ENCODE measurements around the gene CPEB3.

The CPEB3 gene

GRCh38 chr10:92103376-92104090, 187.3 kb downstream of the CPEB3 start:
- Histone ChIP-seq H3K36me3 (ENCODE audit: insufficient read depth, low read length) (no peaks in the 10 kb centered on the region), H3K9me3 (ENCODE audit: low read depth, low read length) (no peaks in the 10 kb centered on the region), H3K27ac (no peak overlapping the region), H3K9ac (ENCODE audit: insufficient read length) (no peak overlapping the region), H3K4me3 (no peak overlapping the region)
- no peak for DNase-seq (ENCODE audit: low read depth, low spot score)
- TF ChIP-seq POLR2AphosphoS5 (IDR thresholded peaks at IDR 0.05; ENCODE audit: borderline replicate concordance, low read depth, low read length) (no peak), EZH2 (IDR thresholded peaks at IDR 0.05) (no peak), FOXP2 (optimal IDR thresholded peaks at IDR 0.05; ENCODE audit: control extremely low read depth, extremely low read length, insufficient read depth) (no peak)

GRCh38 chr10:92102601-92103213, 188.2 kb downstream of the CPEB3 start:
- Histone ChIP-seq H3K4me3 (no peak overlapping the region), H3K9ac (ENCODE audit: insufficient read length) (no peak overlapping the region), H3K36me3 (ENCODE audit: insufficient read depth, low read length) (no peaks in the 10 kb centered on the region), H3K9me3 (ENCODE audit: low read depth, low read length) (no peaks in the 10 kb centered on the region), H3K27ac (no peak overlapping the region)
- DNase-seq (ENCODE audit: low read depth, low spot score), result no peak
- no peak for TF ChIP-seq FOXP2 (optimal IDR thresholded peaks at IDR 0.05; ENCODE audit: control extremely low read depth, extremely low read length, insufficient read depth)
- no peak for TF ChIP-seq EZH2 (IDR thresholded peaks at IDR 0.05)
- TF ChIP-seq POLR2AphosphoS5 (IDR thresholded peaks at IDR 0.05; ENCODE audit: borderline replicate concordance, low read depth, low read length), result no peak

GRCh38 chr10:92094960-92095359, 195.9 kb downstream of the CPEB3 start:
- DNase-seq (ENCODE audit: low read depth, low spot score), result no peak
- TF ChIP-seq EZH2 (IDR thresholded peaks at IDR 0.05), result no peak
- TF ChIP-seq POLR2AphosphoS5 (IDR thresholded peaks at IDR 0.05; ENCODE audit: borderline replicate concordance, low read depth, low read length), result no peak
- no peak for TF ChIP-seq FOXP2 (optimal IDR thresholded peaks at IDR 0.05; ENCODE audit: control extremely low read depth, extremely low read length, insufficient read depth)
- Histone ChIP-seq H3K4me3 (no peak overlapping the region), H3K36me3 (ENCODE audit: insufficient read depth, low read length) (no peaks in the 10 kb centered on the region), H3K27ac (no peak overlapping the region), H3K9ac (ENCODE audit: insufficient read length) (no peak overlapping the region), H3K9me3 (ENCODE audit: low read depth, low read length) (no peaks in the 10 kb centered on the region)

- no peak for TF ChIP-seq POLR2AphosphoS5 (IDR thresholded peaks at IDR 0.05; ENCODE audit: borderline replicate concordance, low read depth, low read length)
- TF ChIP-seq FOXP2 (optimal IDR thresholded peaks at IDR 0.05; ENCODE audit: control extremely low read depth, extremely low read length, insufficient read depth), result no peak
- TF ChIP-seq EZH2 (IDR thresholded peaks at IDR 0.05), result no peak
- Histone ChIP-seq H3K9ac (ENCODE audit: insufficient read length) (no peak overlapping the region), H3K9me3 (ENCODE audit: low read depth, low read length) (no peaks in the 10 kb centered on the region), H3K36me3 (ENCODE audit: insufficient read depth, low read length) (no peaks in the 10 kb centered on the region), H3K4me3 (no peak overlapping the region), H3K27ac (no peak overlapping the region)
- DNase-seq (ENCODE audit: low read depth, low spot score), result no peak
These were observed 198.9 kb downstream of the CPEB3 start for GRCh38 chr10:92091965-92092364.

DNA sequence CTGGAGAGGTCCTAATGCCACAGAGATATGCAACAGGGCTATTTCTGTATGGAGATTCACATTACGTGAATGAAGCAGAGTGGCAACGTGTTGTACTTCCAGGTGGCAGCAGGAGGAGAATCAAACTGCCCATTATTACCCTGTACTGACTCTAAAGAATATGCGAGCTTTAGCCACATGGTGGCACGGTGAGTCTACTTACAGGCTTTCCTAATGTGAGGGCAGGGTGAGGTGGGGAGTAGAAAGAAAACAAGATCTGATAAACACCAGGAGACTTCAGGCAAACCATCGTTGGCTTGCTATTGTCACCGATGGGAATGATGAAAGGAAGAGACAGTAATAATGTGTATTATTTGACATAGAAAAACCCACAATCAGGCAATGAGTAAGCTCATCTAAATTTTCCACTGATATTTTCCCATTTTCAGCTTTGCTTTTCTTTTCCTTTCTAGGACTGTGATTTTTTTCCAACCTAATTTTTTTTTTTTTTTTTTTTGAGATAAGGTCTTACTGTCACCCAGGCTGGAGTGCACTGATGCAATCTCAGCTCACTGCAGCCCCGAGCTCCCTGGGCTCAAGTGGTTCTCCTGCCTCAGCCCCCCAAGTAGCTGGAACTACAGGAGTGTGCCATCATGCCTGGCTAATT, 203.0 kb downstream of the CPEB3 start:
- DNase-seq (ENCODE audit: low read depth, low spot score), result no peak
- no peaks in the 10 kb centered on the region for H3K36me3 ChIP-seq (ENCODE audit: insufficient read depth, low read length)
- no peak overlapping the region for H3K4me3 ChIP-seq
- no peak overlapping the region for H3K9ac ChIP-seq (ENCODE audit: insufficient read length)
- no peaks in the 10 kb centered on the region for H3K9me3 ChIP-seq (ENCODE audit: low read depth, low read length)
- H3K27ac ChIP-seq, result no peak overlapping the region
- TF ChIP-seq POLR2AphosphoS5 (IDR thresholded peaks at IDR 0.05; ENCODE audit: borderline replicate concordance, low read depth, low read length) (no peak), FOXP2 (optimal IDR thresholded peaks at IDR 0.05; ENCODE audit: control extremely low read depth, extremely low read length, insufficient read depth) (no peak), EZH2 (IDR thresholded peaks at IDR 0.05) (no peak)

DNA sequence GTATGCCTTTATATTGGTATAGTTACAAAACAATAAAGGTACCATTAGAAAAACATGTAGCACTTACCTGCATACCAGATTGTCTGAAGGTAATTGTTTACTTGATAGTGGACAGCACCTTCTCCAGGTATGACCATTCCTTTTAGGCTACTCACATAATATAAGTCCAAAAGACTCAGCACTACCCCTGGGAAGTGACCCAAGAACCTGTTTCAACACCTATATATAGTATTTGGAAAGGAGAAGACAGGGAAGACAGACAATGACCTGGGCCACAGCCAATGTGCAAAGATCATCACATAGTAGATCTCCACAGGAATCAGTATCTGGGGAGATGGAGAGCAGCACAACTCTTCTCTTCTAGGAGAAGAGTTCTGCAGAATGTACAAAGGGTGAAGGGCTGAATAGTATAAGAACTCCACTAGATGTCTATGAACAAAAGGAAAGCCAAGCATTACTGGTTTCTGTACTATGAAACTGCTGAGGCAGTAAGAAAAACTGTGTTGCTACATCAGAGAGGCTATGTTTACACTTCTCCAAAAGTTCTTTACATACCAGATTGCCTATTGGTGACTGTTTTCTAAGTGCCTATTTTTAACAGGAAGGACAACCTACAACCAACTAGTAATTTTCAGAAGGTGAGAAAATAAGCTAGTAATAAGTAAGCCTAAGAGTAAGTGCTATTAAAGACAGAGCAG, 208.1 kb downstream of the CPEB3 start:
- H3K36me3 ChIP-seq (ENCODE audit: insufficient read depth, low read length), result no peaks in the 10 kb centered on the region
- DNase-seq (ENCODE audit: low read depth, low spot score), result no peak
- no peak overlapping the region for H3K4me3 ChIP-seq
- no peak overlapping the region for H3K27ac ChIP-seq
- TF ChIP-seq EZH2 (IDR thresholded peaks at IDR 0.05) (no peak), POLR2AphosphoS5 (IDR thresholded peaks at IDR 0.05; ENCODE audit: borderline replicate concordance, low read depth, low read length) (no peak), FOXP2 (optimal IDR thresholded peaks at IDR 0.05; ENCODE audit: control extremely low read depth, extremely low read length, insufficient read depth) (no peak)
- no peak overlapping the region for H3K9ac ChIP-seq (ENCODE audit: insufficient read length)
- H3K9me3 ChIP-seq (ENCODE audit: low read depth, low read length), result no peaks in the 10 kb centered on the region

GRCh38 chr10:92081641-92082040, 209.2 kb downstream of the CPEB3 start:
- no peak for TF ChIP-seq POLR2AphosphoS5 (IDR thresholded peaks at IDR 0.05; ENCODE audit: borderline replicate concordance, low read depth, low read length)
- TF ChIP-seq EZH2 (IDR thresholded peaks at IDR 0.05), result no peak
- no peak for TF ChIP-seq FOXP2 (optimal IDR thresholded peaks at IDR 0.05; ENCODE audit: control extremely low read depth, extremely low read length, insufficient read depth)
- no peak overlapping the region for H3K4me3 ChIP-seq
- H3K36me3 ChIP-seq (ENCODE audit: insufficient read depth, low read length), result no peaks in the 10 kb centered on the region
- no peaks in the 10 kb centered on the region for H3K9me3 ChIP-seq (ENCODE audit: low read depth, low read length)
- H3K27ac ChIP-seq, result no peak overlapping the region
- H3K9ac ChIP-seq (ENCODE audit: insufficient read length), result no peak overlapping the region
- DNase-seq (ENCODE audit: low read depth, low spot score), result no peak

- Histone ChIP-seq H3K9ac (ENCODE audit: insufficient read length) (no peak overlapping the region), H3K4me3 (no peak overlapping the region), H3K9me3 (ENCODE audit: low read depth, low read length) (no peaks in the 10 kb centered on the region), H3K36me3 (ENCODE audit: insufficient read depth, low read length) (no peaks in the 10 kb centered on the region), H3K27ac (no peak overlapping the region)
- TF ChIP-seq FOXP2 (optimal IDR thresholded peaks at IDR 0.05; ENCODE audit: control extremely low read depth, extremely low read length, insufficient read depth), result no peak
- no peak for TF ChIP-seq EZH2 (IDR thresholded peaks at IDR 0.05)
- TF ChIP-seq POLR2AphosphoS5 (IDR thresholded peaks at IDR 0.05; ENCODE audit: borderline replicate concordance, low read depth, low read length), result no peak
- no peak for DNase-seq (ENCODE audit: low read depth, low spot score)
These were observed 210.6 kb downstream of the CPEB3 start for GRCh38 chr10:92080244-92080643.
